Stimulated activated CD8-positive, alpha-beta memory T cell treated with anti-CD3 and anti-CD28 coated beads, Interleukin-7, amount 100 ng/mL, for 4 hours (primary cell): Measurements from ENCODE around the gene TWIST2.

Experiments used
- DNase-seq, 2 donors: peaks; one replicate each; pipeline ENCODE4 v3.0.0-alpha.2; 2020; ENCODE audit warnings: low read depth in 2 of 2

TWIST2 gene

DNA sequence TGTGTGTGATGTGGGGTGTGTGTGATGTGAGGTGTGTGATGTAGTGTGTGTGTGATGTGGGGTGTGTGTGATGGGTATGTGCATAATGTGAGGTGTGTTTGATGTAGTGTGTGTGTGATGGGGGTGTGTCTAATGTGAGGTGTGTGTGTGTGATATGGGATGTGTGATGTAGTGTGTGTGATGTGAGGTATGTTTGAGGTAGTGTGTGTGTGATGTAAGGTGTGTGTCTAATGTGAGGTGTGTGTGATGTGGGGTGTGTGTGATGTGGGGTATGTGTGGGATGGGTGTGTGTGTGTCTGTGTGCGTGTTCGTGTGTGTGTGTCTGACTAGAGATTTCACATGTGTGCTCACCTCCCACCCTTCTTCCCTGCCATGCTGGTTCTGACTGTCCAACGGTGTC is 56.3 kb downstream of the TWIST2 start:
- DNase-seq, result no peak

DNA sequence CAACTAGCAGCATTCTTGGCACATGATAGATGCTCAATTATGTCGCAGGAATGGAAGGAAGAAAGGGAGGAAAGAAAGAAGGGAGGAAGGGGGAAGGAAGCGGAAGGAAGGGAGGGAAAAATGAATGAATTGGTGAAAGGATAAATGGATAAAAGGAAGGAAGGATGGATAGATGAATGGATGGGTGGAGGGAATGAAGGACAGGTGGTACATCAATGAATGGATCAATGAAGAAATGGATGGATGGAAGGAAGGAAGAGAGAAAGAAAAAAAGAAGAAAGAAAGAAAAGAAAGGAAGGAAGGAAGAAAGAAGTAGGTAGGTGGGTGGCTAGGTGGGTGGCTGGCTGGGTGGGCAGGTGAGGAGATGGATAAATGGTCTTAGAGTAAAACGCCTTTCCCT is 56.8 kb downstream of the TWIST2 start:
- DNase-seq, result no peak

DNA sequence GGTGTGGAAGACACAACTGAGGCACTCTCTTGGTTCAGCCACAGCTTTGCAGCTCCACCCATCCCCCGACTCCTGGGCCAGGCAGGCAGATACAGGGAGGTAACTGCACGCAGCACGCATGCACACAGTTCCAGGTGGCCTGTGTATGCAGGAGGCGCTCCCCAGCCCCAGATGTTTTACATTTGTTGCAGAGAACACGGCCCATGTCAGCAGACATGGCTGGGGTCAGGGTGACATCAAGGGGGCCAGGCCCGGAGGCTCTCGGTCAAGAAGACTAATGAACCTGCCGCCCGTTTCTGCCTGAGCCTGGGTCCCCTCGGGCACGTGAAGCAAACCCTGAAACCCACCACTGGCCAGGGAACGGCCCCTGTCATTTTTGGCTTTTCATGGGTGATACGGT is 57.3 kb downstream of the TWIST2 start:
- no peak for DNase-seq

- DNase-seq, result no peak
Observed at GRCh38 chr2:238905644-238906043, 57.8 kb downstream of the TWIST2 start.

- no peak for DNase-seq
Observed at GRCh38 chr2:238906254-238906935, 58.5 kb downstream of the TWIST2 start.

- DNase-seq, result no peak
Observed at GRCh38 chr2:238906936-238907716, 59.2 kb downstream of the TWIST2 start.

DNA sequence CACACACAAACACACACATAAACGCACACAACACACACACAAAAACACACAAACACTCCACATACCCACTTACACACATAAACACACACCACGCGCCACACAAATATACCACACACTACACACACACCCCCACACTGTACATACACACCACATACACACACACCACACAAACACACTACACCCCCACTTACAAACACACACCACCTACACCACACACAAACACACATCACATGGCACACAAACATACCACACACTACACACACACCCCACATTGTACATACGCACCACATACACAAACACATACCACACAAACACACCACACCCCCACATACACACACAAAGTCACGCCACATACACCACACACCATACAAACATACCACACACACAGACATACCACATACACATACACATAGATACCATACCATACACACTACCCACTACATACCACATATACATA is 59.9 kb downstream of the TWIST2 start:
- DNase-seq, result no peak

DNA sequence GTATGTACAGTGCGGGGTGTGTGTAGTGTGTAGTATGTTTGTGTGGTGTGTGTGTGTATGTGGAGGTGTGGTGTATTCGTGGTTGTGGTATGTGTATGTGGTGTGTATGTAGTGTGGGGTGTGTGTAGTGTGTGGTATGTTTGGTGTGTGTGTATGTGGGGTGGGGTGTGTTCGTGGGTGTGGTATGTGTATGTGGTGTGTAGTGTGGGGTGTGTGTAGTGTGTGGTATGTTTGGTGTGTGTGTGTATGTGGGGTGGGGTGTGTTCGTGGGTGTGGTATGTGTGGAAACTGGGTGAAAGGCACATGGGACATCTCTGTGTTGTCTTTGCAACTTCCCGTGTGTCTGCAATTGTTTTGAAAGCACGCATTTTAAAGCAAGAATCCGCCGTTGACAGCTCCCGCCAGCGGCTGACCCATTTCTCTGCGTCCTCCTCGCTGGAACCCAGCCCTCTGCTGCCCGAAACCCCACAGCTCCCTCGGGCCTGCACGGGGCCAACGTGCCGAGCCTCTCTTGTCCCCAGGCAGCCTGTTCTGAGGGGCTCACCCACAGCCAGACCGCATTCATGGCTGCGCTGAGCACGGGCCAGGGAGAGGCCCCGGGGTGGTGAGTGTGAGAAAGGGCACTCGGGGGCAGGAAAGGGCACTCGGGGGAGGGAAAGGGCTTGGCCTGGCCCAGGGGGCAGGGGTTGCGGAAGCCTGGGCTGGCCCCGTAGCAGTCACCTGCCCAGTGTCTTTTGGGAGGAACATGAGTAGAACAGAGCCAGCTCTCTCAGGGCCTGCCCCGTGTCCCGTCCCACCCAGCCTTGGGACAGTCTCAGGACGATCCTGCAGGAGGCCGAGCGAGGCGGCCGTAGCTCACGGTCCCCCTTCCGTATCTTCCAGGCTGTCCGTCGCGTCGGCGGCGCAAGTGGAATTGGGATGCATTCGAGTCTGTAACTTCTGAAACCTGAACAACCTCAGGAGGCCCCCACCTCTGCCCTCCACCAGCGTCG is 61.4 kb downstream of the TWIST2 start:
- DNase-seq, result no peak

GRCh38 chr2:238910751-238911351 is 63.0 kb downstream of the TWIST2 start:
- DNase-seq, result no peak

DNA sequence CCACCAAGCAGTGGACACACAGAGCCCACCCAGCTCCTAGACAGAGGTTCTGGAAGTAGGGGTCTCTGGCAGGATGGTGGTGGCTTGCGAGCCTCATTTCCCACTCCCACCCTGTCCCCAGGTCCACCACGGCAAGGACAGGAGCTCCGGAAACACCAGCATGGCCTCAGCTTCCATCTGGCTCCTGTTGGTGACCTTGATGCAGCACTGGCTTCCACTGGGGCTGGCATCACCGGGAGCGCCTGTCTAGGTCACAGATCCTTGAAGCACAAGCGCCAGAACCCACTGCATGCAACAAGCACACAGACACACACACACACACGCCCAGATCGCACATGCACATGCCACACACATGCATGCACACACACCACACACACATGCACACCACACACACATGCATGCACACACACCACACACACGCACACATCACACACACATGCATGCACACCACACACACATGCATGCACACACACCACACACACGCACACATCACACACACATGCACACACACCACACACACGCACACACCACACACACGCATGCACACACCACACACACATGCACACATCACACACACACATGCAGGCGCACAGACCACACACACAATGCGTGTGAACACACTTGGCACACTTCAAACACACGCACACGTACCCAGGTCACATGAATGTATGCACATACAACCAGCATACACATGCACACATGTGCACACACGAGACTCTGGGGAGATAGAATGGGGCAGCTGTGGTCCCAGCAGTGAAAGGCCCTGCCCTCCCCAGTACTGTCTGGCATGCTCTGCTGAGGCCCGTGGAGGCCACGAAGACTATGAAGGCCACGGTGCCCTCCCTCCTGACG is 63.7 kb downstream of the TWIST2 start:
- no peak for DNase-seq

GRCh38 chr2:238912228-238912915 is 64.5 kb downstream of the TWIST2 start:
- DNase-seq, result no peak

DNA sequence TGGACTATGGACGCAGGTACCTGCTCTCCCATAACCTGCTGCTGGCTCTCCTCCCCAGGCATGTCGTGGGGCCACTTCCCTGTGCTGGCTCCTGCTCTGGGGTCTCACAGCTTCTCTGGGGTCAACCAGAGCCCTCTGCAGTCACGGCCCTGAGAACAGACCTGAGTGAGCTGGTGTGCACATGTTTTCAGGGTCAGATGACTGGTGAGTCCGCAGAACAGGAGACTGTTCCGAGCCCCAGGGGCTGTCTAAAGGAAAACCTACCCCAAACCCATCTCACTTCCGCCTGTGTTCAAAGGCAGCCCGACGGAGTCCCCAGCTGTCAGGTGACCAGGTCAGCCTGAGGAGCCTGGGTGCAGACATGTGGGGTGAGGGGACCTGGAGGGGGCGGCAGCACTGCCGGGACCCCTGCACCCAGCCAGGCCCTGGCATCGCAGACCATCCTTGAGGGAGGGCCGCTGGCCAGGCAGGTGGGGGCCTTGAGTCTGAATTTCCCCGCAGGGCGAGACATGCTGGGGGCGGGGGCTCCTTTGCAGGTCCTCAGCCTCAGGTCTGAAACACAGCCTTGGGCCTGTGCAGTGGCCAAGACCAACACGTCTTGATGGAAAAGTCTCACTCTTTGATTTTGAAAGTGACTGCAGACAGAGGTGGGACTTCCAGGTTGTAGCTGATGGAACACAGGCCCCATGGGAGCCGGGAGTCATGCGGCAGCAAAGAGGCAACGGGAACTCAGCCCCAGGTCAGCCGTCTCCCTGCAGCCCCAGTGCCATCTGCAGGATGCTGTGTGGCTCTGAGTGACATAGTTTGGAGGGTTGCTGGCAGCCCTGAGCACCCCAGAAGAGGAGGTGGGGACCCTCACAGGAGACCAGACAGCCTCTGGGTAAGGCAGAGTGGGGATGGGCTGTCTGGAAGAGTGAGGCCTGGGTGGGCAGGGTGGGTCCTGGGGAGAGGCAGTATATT is 65.3 kb downstream of the TWIST2 start:
- DNase-seq, result no peak

GRCh38 chr2:238913931-238914647 is 66.2 kb downstream of the TWIST2 start:
- no peak for DNase-seq

GRCh38 chr2:238914648-238915015 is 66.7 kb downstream of the TWIST2 start:
- no peak for DNase-seq

DNA sequence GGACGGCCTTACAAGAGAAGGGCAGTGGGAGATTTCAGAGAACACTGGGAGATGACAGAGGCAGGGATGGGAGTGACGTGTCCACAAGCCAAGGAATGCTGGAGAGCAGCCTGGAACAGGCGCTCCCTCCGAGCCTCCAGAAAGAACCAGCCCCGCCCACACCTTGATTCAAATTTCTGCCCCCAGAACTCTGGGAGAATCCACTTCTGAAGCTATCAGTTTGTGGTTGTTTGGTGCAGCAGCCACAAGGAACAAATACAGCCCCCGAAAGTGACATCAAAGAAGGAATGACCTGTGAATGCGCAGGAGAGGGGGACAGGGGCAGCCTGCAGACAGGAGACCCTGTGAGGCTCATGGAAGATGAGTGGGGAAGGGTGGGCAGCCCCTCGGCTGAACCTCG is 67.3 kb downstream of the TWIST2 start:
- DNase-seq, result no peak

- DNase-seq, result no peak
Observed at GRCh38 chr2:238915596-238915995, 67.7 kb downstream of the TWIST2 start.

GRCh38 chr2:238916176-238916874 is 68.4 kb downstream of the TWIST2 start:
- DNase-seq, result no peak
